HCT116 (cell line): ENCODE measurements around the gene MBP.

Experiments
- FOSL1 ChIP-seq: IDR thresholded peaks from 2 replicates; pipeline ENCODE4 v1.6.1; 2012; ENCODE audit warnings: low read depth
- POLR2A ChIP-seq: IDR thresholded peaks from 2 replicates; pipeline ENCODE4 v1.7.0; 2011; ENCODE audit warnings: borderline replicate concordance; ENCODE audit not compliant: insufficient read depth, insufficient read length; ENCODE audit errors: extremely low read depth
- TCF7L2 ChIP-seq: IDR thresholded peaks from 2 replicates; pipeline ENCODE4 v1.7.0; 2011; ENCODE audit warnings: borderline replicate concordance, inconsistent platforms; ENCODE audit not compliant: insufficient read depth, insufficient read length; ENCODE audit errors: extremely low read depth
- TF ChIP-seq, protein P1 (sequence below): IDR thresholded peaks from 2 replicates; pipeline ENCODE4 v1.6.1; 2012
- TF ChIP-seq, protein P2 (sequence below), 3 experiments: fragments of 200-600 bp in 1 of 3; sonication (generic) in 1 of 3; IDR thresholded peaks in 2 of 3; conservative IDR thresholded peaks in 1 of 3; 2 replicates each; pipeline ENCODE4 v1.5.1; 2012 to 2017; ENCODE audit warnings: low read depth in 2 of 3, low read length in 2 of 3, antibody characterized with exemption in 1 of 3, borderline replicate concordance in 1 of 3, control low read depth in 1 of 3, mild to moderate bottlenecking in 1 of 3, mixed read lengths in 1 of 3, mixed run types in 1 of 3, moderate library complexity in 1 of 3; ENCODE audit not compliant: insufficient read depth in 1 of 3

DNA sequence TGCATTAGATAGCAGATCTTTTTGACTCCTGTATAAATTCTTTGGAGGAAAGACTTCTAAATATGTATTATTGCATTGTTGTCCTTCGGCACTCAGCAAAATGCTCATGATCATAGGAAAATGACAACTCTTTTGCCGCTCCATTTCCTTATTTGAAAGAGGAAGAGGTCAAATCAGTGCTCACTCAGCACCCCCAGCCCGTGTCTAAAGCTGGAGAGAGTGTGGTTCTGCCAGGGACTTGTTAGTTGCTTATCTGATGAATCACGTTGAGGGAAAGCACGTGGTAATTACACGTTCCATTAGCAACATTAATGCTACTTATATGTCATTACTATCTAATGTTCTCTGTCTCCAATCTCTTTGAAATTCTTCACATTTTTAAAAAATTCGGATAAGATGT is 46.0 kb upstream of the MBP start:
- no peak for TF ChIP-seq TCF7L2
- no peak for TF ChIP-seq POLR2A
- TF ChIP-seq, protein P1, sequence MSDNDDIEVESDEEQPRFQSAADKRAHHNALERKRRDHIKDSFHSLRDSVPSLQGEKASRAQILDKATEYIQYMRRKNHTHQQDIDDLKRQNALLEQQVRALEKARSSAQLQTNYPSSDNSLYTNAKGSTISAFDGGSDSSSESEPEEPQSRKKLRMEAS, result no peak
- TF ChIP-seq, protein P2, sequence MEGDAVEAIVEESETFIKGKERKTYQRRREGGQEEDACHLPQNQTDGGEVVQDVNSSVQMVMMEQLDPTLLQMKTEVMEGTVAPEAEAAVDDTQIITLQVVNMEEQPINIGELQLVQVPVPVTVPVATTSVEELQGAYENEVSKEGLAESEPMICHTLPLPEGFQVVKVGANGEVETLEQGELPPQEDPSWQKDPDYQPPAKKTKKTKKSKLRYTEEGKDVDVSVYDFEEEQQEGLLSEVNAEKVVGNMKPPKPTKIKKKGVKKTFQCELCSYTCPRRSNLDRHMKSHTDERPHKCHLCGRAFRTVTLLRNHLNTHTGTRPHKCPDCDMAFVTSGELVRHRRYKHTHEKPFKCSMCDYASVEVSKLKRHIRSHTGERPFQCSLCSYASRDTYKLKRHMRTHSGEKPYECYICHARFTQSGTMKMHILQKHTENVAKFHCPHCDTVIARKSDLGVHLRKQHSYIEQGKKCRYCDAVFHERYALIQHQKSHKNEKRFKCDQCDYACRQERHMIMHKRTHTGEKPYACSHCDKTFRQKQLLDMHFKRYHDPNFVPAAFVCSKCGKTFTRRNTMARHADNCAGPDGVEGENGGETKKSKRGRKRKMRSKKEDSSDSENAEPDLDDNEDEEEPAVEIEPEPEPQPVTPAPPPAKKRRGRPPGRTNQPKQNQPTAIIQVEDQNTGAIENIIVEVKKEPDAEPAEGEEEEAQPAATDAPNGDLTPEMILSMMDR (IDR thresholded peaks at IDR 0.05 in 2 of 3, conservative IDR thresholded peaks at IDR 0.05 in 1 of 3; ENCODE audit: borderline replicate concordance in 1 of 3, insufficient read depth in 1 of 3, low read depth in 2 of 3, low read length in 2 of 3), result no peak
- no peak for TF ChIP-seq FOSL1
